Gastrocnemius medialis (tissue), 4 donors: ENCODE data around the gene EBP. TPM values are rescaled to one million over a fixed set of nuclear protein-coding genes. Genes with fewer than 3 reads are reported as not detected.

Experiments
- ATAC-seq, 2 donors: fragments of 150-250 bp; one replicate each; pipeline ENCODE4 v1.9.1; 2016
- DNase-seq, 2 donors: peaks; one replicate each; pipeline ENCODE4 v3.0.0-alpha.2; 2019
- H3K27ac ChIP-seq, 4 donors: fragments of 200-600 bp; sonication (generic); 1 replicate in 1 of 4; 2 replicates in 3 of 4; pipeline ENCODE4 v1.5.1; 2016 to 2018; ENCODE audit warnings: mild to moderate bottlenecking in 2 of 4, moderate library complexity in 1 of 4
- H3K27me3 ChIP-seq, 3 donors: fragments of 200-600 bp; sonication (generic) in 2 of 3; 1 replicate in 1 of 3; 2 replicates in 2 of 3; pipeline versions ENCODE4 v1.5.1 to v1.6.0; 2016 to 2019; ENCODE audit warnings: mild to moderate bottlenecking in 1 of 3, moderate library complexity in 1 of 3
- H3K36me3 ChIP-seq, 2 donors: fragments of 200-600 bp; sonication (generic) in 1 of 2; one replicate each; pipeline ENCODE4 v1.5.1; 2017 to 2018
- H3K4me1 ChIP-seq, 2 donors: fragments of 200-600 bp; sonication (generic) in 1 of 2; one replicate each; pipeline ENCODE4 v1.5.1; 2016 to 2017; ENCODE audit warnings: mild to moderate bottlenecking in 2 of 2
- H3K4me3 ChIP-seq, 4 donors: fragments of 200-600 bp; sonication (generic) in 3 of 4; 1 replicate in 1 of 4; 2 replicates in 3 of 4; pipeline ENCODE4 v1.5.1; 2016 to 2019; ENCODE audit warnings: mild to moderate bottlenecking in 2 of 4
- H3K9me3 ChIP-seq, 3 donors: fragments of 200-600 bp; sonication (generic) in 2 of 3; 1 replicate in 1 of 3; 2 replicates in 2 of 3; pipeline ENCODE4 v1.5.1; 2016 to 2019
- CTCF ChIP-seq, 5 experiments: fragments of 450-650 bp in 3 of 5; fragments of 200-600 bp in 2 of 5; sonication (generic) in 2 of 5; IDR thresholded peaks in 4 of 5; conservative IDR thresholded peaks in 1 of 5; 1 replicate in 4 of 5; 2 replicates in 1 of 5; pipeline ENCODE4 v1.5.1; 2016 to 2019; ENCODE audit warnings: antibody characterized with exemption in 5 of 5, mild to moderate bottlenecking in 3 of 5, moderate library complexity in 3 of 5
- POLR2A ChIP-seq, 2 donors: fragments of 450-650 bp; IDR thresholded peaks; one replicate each; pipeline ENCODE4 v1.6.1; 2017; ENCODE audit warnings: antibody characterized with exemption in 2 of 2, mild to moderate bottlenecking in 2 of 2, moderate library complexity in 2 of 2
- in situ Hi-C, 4 donors: fragments of 200-750 bp; cut with MboI; loops; one replicate each; pipeline versions ENCODE4 v1.15.0 to v1.8.0; 2017; ENCODE audit warnings: low sequenced_read_pairs in 4 of 4
- intact Hi-C: fragments of 100-400 bp; cut with DNase I; formaldehyde crosslinking; loops from one replicate; pipeline ENCODE4 v1.15.1; 2023; ENCODE audit warnings: low total_unique reads
- total RNA-seq, 4 donors: library from RNA; depleted of rRNA; stranded (reverse); fragments of >200 nt; gene quantifications; one replicate each; pipeline versions ENCODE4 v1.1.0 to v1.2.3, GENCODE V29; 2016

Gene EBP
- total RNA-seq, 4 donors from 2014 or later: 2.7 to 5.3 (median 4.3) TPM

GRCh38 chrX:48490661-48491060, 30.9 kb upstream of the EBP start:
- in situ Hi-C loops (loop anchor here in 1 of 4 donors (25.0 kb wide), 1 partner anchor 403 kb away; no protein-coding TSS in a partner anchor), intact Hi-C loops (no loop called here)
- Histone ChIP-seq H3K4me3 (no peak overlapping the region), H3K36me3 (no peaks in the 10 kb centered on the region), H3K27ac (no peak overlapping the region), H3K9me3 (no peaks in the 10 kb centered on the region), H3K4me1 (no peaks in the 10 kb centered on the region), H3K27me3 (no peaks in the 10 kb centered on the region)
- DNase-seq (no peak), ATAC-seq (no peak)
- TF ChIP-seq POLR2A (IDR thresholded peaks at IDR 0.05): no peak
- no peak for TF ChIP-seq CTCF (IDR thresholded peaks at IDR 0.05 in 4 of 5, conservative IDR thresholded peaks at IDR 0.05 in 1 of 5)

GRCh38 chrX:48491809-48492208, 29.8 kb upstream of the EBP start:
- no peaks in the 10 kb centered on the region for H3K4me1 ChIP-seq
- no peaks in the 10 kb centered on the region for H3K9me3 ChIP-seq
- no peak for TF ChIP-seq CTCF (IDR thresholded peaks at IDR 0.05 in 4 of 5, conservative IDR thresholded peaks at IDR 0.05 in 1 of 5)
- TF ChIP-seq POLR2A (IDR thresholded peaks at IDR 0.05): no peak
- no peak overlapping the region for H3K4me3 ChIP-seq
- no peak overlapping the region for H3K27ac ChIP-seq
- H3K36me3 ChIP-seq: no peaks in the 10 kb centered on the region
- in situ Hi-C loops (loop anchor here in 1 of 4 donors (25.0 kb wide), 1 partner anchor 405 kb away; no protein-coding TSS in a partner anchor), intact Hi-C loops (no loop called here)
- ATAC-seq (no peak), DNase-seq (no peak)
- H3K27me3 ChIP-seq: no peaks in the 10 kb centered on the region

GRCh38 chrX:48492293-48492910, 29.2 kb upstream of the EBP start:
- H3K27ac ChIP-seq: no peak overlapping the region
- no peaks in the 10 kb centered on the region for H3K4me1 ChIP-seq
- TF ChIP-seq CTCF (IDR thresholded peaks at IDR 0.05 in 4 of 5, conservative IDR thresholded peaks at IDR 0.05 in 1 of 5) (no peak), POLR2A (IDR thresholded peaks at IDR 0.05) (no peak)
- no peaks in the 10 kb centered on the region for H3K27me3 ChIP-seq
- in situ Hi-C loops (loop anchor here in 1 of 4 donors (25.0 kb wide), 1 partner anchor 405 kb away; no protein-coding TSS in a partner anchor), intact Hi-C loops (no loop called here)
- no peak overlapping the region for H3K4me3 ChIP-seq
- ATAC-seq: no peak
- H3K9me3 ChIP-seq: no peaks in the 10 kb centered on the region
- no peak for DNase-seq
- H3K36me3 ChIP-seq: no peaks in the 10 kb centered on the region

- Histone ChIP-seq H3K4me1 (no peaks in the 10 kb centered on the region), H3K36me3 (no peaks in the 10 kb centered on the region), H3K9me3 (no peaks in the 10 kb centered on the region), H3K4me3 (no peak overlapping the region), H3K27ac (no peak overlapping the region), H3K27me3 (no peaks in the 10 kb centered on the region)
- DNase-seq (no peak), ATAC-seq (no peak)
- in situ Hi-C loops (loop anchor here in 1 of 4 donors (25.0 kb wide), 1 partner anchor 407 kb away; no protein-coding TSS in a partner anchor), intact Hi-C loops (no loop called here)
- TF ChIP-seq POLR2A (IDR thresholded peaks at IDR 0.05) (no peak), CTCF (IDR thresholded peaks at IDR 0.05 in 4 of 5, conservative IDR thresholded peaks at IDR 0.05 in 1 of 5) (no peak)
Observed at GRCh38 chrX:48493890-48494364, 27.7 kb upstream of the EBP start.
